ENCODE data around the gene ZNF358.

Gene ZNF358

DNA sequence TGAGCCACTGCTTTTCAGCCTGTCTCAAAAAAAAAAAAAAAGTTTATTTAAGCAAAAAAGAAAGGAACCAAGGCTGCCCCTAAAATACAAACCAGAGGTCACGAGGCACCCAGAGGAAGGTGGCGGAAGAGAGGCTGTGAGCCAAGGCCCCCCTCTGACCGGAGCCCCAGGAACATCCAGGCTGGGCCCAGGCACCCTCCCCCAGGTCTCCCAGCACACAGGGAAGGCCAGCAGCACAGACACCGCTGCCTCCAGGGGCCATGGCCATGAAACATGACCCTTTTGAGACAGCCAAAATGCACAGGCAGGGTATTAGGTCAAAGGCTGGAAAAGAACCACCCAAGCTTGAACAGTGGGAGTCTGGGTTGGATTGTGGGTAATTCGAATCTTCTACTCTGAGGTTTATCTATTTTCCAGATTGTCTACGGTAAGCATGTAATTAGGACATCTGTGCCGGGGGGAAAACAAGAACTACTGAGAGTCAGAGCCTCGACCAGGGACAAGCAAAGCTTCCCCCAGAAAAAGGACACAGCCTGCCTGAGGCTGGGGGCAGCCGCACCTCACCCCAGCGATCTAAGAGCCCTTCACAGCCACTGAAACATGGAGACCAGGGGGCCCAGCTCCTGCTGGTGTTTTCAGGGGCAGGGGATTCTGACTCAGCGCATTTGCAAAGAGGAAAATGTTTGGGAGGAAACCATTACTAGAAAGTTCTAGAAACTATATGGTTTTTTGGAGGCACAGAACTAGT is 35.5 kb upstream of the ZNF358 start:
- H3K9me3 ChIP-seq (ENCODE audit: control insufficient read depth, low read length), result no peaks in the 10 kb centered on the region
- H3K4me2 ChIP-seq (ENCODE audit: low read length), result no peak overlapping the region
- H3K9ac ChIP-seq, result no peak overlapping the region
- no peaks in the 10 kb centered on the region for H3K36me3 ChIP-seq (ENCODE audit: control insufficient read depth, insufficient read depth, low read length)
- H3K4me1 ChIP-seq, result no peaks in the 10 kb centered on the region
- H3K27ac ChIP-seq, result no peak overlapping the region
- no peaks in the 10 kb centered on the region for H3K27me3 ChIP-seq (ENCODE audit: control insufficient read depth, insufficient read depth, low read length)
- no peak for TF ChIP-seq CTCF (IDR thresholded peaks at IDR 0.05)
- H2AFZ ChIP-seq, result no peak overlapping the region
- no peaks in the 10 kb centered on the region for H3K79me2 ChIP-seq
- H3K4me3 ChIP-seq (ENCODE audit: low read depth, low read length), result no peak overlapping the region

GRCh38 chr19:7480970-7481255 is 35.0 kb upstream of the ZNF358 start:
- Histone ChIP-seq H3K36me3 (ENCODE audit: control insufficient read depth, insufficient read depth, low read length) (no peaks in the 10 kb centered on the region), H3K4me2 (ENCODE audit: low read length) (no peak overlapping the region), H3K9me3 (ENCODE audit: control insufficient read depth, low read length) (no peaks in the 10 kb centered on the region), H3K9ac (no peak overlapping the region), H3K27me3 (ENCODE audit: control insufficient read depth, insufficient read depth, low read length) (no peaks in the 10 kb centered on the region), H2AFZ (no peak overlapping the region), H3K4me3 (ENCODE audit: low read depth, low read length) (no peak overlapping the region), H3K27ac (no peak overlapping the region), H3K4me1 (no peaks in the 10 kb centered on the region), H3K79me2 (no peaks in the 10 kb centered on the region)
- no peak for TF ChIP-seq CTCF (IDR thresholded peaks at IDR 0.05)

DNA sequence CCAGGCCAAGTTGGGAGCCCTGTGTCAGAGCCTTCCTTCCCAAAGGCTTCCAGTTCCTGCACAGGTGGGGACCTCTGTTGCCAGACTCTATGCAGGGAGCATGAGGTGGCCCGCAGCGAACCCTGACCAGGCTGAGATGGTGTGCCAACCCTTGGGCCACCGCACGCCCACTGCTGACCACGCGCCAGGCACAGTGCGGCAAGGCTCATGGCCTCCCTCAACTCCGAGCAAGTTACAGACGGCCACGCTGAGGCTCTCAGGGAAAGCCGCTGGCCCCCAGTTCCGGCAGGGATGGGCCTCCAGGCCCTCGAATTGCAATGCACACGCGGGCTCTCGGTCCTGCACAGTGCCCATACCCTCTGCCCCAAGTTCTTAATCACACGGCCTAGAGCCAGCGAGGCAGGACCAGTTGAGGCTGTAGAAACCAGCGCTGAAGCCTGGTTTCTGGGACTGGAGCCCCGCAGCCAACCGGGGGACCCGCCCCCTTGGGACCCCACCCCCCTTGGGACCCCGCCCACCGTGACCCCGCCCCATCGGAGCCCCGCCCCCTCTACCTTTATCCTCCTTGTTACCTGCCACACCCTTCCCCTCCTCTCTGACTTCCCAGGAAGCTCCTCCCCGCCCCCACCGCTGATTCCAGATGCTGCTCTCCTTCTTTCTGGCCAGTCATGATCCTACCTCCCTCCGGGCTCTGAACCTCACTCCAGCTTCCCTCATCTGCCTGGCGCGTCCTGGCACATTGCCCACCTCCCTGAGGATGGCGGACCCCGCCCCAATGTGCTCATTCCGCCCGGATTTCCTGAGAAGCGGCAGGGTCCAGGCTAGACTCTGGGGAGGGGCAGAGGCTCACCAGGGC is 33.1 kb upstream of the ZNF358 start:
- Histone ChIP-seq H2AFZ (no peak overlapping the region), H3K79me2 (no peaks in the 10 kb centered on the region), H3K27ac (no peak overlapping the region), H3K4me3 (ENCODE audit: low read depth, low read length) (no peak overlapping the region), H3K4me1 (no peaks in the 10 kb centered on the region), H3K9me3 (ENCODE audit: control insufficient read depth, low read length) (no peaks in the 10 kb centered on the region), H3K27me3 (ENCODE audit: control insufficient read depth, insufficient read depth, low read length) (no peaks in the 10 kb centered on the region), H3K4me2 (ENCODE audit: low read length) (no peak overlapping the region), H3K9ac (no peak overlapping the region), H3K36me3 (ENCODE audit: control insufficient read depth, insufficient read depth, low read length) (no peaks in the 10 kb centered on the region)
- no peak for TF ChIP-seq CTCF (IDR thresholded peaks at IDR 0.05)

DNA sequence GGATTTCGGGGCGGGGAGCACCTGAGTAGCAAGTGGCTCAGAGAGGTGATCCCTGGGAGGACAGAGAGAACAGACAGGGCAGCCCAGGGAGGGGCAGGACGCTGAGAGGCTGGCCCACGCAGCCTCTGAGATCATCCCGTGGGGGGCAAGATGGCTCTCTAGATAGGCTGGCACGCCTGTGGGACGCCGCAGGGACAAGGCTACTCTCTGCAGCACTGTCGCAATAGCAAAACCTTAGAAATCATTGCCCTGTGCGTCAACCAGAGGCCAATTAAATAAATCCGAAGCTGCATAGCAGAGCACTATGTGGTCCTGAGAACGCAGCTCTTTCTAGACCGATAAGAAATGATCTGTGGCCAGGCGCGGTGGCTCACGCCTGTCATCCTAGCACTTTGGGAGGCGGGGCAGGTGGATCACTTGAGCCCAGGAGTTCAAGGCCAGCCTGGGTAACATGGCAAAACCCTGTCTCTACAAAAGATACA is 32.1 kb upstream of the ZNF358 start:
- no peaks in the 10 kb centered on the region for H3K36me3 ChIP-seq (ENCODE audit: control insufficient read depth, insufficient read depth, low read length)
- H3K4me1 ChIP-seq, result no peaks in the 10 kb centered on the region
- H2AFZ ChIP-seq, result no peak overlapping the region
- H3K4me3 ChIP-seq (ENCODE audit: low read depth, low read length), result no peak overlapping the region
- H3K9me3 ChIP-seq (ENCODE audit: control insufficient read depth, low read length), result no peaks in the 10 kb centered on the region
- no peak for TF ChIP-seq CTCF (IDR thresholded peaks at IDR 0.05)
- H3K27me3 ChIP-seq (ENCODE audit: control insufficient read depth, insufficient read depth, low read length), result no peaks in the 10 kb centered on the region
- H3K79me2 ChIP-seq, result no peaks in the 10 kb centered on the region
- H3K9ac ChIP-seq, result no peak overlapping the region
- H3K4me2 ChIP-seq (ENCODE audit: low read length), result no peak overlapping the region
- no peak overlapping the region for H3K27ac ChIP-seq

All from parathyroid adenoma (tissue), 2 donors.